ENCODE measurements around the gene SNAP29.
"Not testable (repeated sequence)": the region's sequence is repeated elsewhere in the genome, so short reads cannot be mapped to it uniquely, and the experiment has no call there.

DNA sequence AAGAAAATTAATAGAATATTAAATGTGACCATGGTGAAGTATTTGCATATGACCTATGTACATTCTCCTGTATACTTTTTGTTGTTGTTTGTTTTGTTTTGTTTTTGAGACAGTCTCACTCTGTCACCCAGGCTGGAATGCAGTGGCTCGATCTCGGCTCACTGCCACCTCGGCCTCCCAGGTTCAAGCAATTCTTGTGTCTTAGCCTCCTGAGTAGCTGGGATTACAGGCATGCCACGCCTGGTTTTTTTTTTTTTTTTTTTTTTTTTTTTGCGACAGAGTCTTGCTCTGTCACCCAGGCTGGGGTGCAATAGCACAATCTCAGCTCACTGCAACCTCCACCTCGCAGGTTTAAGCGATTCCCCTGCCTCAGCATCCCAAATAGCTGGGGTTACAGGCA, 38.9 kb downstream of the SNAP29 start:
- not testable (repeated sequence) for TF ChIP-seq CTCF, POLR2A (IDR thresholded peaks at IDR 0.05)
